RPMI8226 (cell line): Measurements from ENCODE around the gene AFF3.
"Not testable (repeated sequence)": the region's sequence is repeated elsewhere in the genome, so short reads cannot be mapped to it uniquely, and the experiment has no call there.

Experiments
- DNase-seq: peaks from one replicate; pipeline ENCODE4 v3.0.0-alpha.2; 2015

The AFF3 gene

GRCh38 chr2:99957332-99958133, 184.9 kb downstream of the AFF3 start:
- no peak for DNase-seq

- DNase-seq = no peak
Measured at GRCh38 chr2:99956232-99957030, 186.0 kb downstream of the AFF3 start.

- DNase-seq = no peak
Measured at GRCh38 chr2:99953750-99954149, 188.6 kb downstream of the AFF3 start.

GRCh38 chr2:99949963-99950362, 192.4 kb downstream of the AFF3 start:
- no peak for DNase-seq

GRCh38 chr2:99949530-99949929, 192.9 kb downstream of the AFF3 start:
- no peak for DNase-seq

GRCh38 chr2:99948010-99948409, 194.4 kb downstream of the AFF3 start:
- DNase-seq = no peak

- DNase-seq = not testable (repeated sequence)
Measured at GRCh38 chr2:99947366-99947765, 195.0 kb downstream of the AFF3 start.

- DNase-seq = no peak
Measured at GRCh38 chr2:99944019-99944418, 198.4 kb downstream of the AFF3 start.

GRCh38 chr2:99942561-99943347, 199.6 kb downstream of the AFF3 start:
- DNase-seq = no peak

- DNase-seq = no peak
Measured at GRCh38 chr2:99940963-99941362, 201.4 kb downstream of the AFF3 start.

GRCh38 chr2:99939135-99939534, 203.3 kb downstream of the AFF3 start:
- DNase-seq = no peak

GRCh38 chr2:99938250-99938649, 204.1 kb downstream of the AFF3 start:
- no peak for DNase-seq

GRCh38 chr2:99936065-99936464, 206.3 kb downstream of the AFF3 start:
- no peak for DNase-seq

GRCh38 chr2:99935662-99936061, 206.7 kb downstream of the AFF3 start:
- no peak for DNase-seq

GRCh38 chr2:99933894-99934650, 208.3 kb downstream of the AFF3 start:
- DNase-seq = no peak

- not testable (repeated sequence) for DNase-seq
Measured at GRCh38 chr2:99933491-99933890, 208.9 kb downstream of the AFF3 start.

- no peak for DNase-seq
Measured at GRCh38 chr2:99928470-99929053, 213.8 kb downstream of the AFF3 start.

GRCh38 chr2:99927690-99928207, 214.6 kb downstream of the AFF3 start:
- not testable (repeated sequence) for DNase-seq

- DNase-seq = no peak
Measured at GRCh38 chr2:99926986-99927385, 215.4 kb downstream of the AFF3 start.

GRCh38 chr2:99925960-99926359, 216.4 kb downstream of the AFF3 start:
- no peak for DNase-seq

- no peak for DNase-seq
Measured at GRCh38 chr2:99922664-99923063, 219.7 kb downstream of the AFF3 start.

- no peak for DNase-seq
Measured at GRCh38 chr2:99921903-99922302, 220.5 kb downstream of the AFF3 start.
